Mammary epithelial cell (primary cell): ENCODE data around the gene PIWIL4.

Experiments used
- EZH2 ChIP-seq: IDR thresholded peaks from 2 replicates; pipeline ENCODE4 v1.6.1; 2012; ENCODE audit warnings: low read length, inconsistent platforms, borderline replicate concordance
- TF ChIP-seq, protein P1 (sequence below), 2 donors: IDR thresholded peaks in 1 of 2; conservative IDR thresholded peaks in 1 of 2; 2 replicates each; pipeline ENCODE4 v1.5.1; 2011 to 2012; ENCODE audit warnings: inconsistent platforms in 2 of 2, low read length in 2 of 2, mild to moderate bottlenecking in 2 of 2, control low read depth in 1 of 2, low read depth in 1 of 2; ENCODE audit not compliant: insufficient read depth in 1 of 2; ENCODE audit errors: extremely low read depth in 1 of 2

DNA sequence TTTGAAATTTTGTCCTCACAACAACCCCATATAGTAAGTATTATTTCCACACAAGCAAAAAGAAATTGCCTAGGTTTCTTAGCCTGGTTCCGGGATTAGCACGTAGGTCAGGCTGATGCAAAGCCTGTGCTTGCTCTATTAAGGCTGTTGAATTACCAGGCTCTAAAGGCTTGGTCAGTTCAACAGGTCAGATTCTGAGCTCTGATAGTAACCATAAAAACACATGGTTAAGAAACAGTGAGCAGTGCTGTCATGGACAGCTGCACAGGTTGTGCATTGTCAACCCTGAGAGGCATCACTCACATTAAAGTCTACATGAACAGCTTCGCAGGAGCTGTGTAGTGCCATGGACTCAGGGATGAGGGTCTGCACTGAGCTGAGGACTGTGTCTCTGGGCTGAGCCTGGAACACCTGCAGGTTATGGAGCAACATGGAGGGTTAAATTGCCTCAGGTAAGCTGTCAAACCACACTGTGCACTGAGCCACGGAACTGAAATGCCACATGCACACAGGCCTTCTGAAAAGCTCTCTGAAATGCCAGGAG lies 98.0 kb downstream of the PIWIL4 start:
- TF ChIP-seq, protein P1, sequence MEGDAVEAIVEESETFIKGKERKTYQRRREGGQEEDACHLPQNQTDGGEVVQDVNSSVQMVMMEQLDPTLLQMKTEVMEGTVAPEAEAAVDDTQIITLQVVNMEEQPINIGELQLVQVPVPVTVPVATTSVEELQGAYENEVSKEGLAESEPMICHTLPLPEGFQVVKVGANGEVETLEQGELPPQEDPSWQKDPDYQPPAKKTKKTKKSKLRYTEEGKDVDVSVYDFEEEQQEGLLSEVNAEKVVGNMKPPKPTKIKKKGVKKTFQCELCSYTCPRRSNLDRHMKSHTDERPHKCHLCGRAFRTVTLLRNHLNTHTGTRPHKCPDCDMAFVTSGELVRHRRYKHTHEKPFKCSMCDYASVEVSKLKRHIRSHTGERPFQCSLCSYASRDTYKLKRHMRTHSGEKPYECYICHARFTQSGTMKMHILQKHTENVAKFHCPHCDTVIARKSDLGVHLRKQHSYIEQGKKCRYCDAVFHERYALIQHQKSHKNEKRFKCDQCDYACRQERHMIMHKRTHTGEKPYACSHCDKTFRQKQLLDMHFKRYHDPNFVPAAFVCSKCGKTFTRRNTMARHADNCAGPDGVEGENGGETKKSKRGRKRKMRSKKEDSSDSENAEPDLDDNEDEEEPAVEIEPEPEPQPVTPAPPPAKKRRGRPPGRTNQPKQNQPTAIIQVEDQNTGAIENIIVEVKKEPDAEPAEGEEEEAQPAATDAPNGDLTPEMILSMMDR (conservative IDR thresholded peaks at IDR 0.05 in 1 of 2, IDR thresholded peaks at IDR 0.05 in 1 of 2; ENCODE audit: extremely low read depth in 1 of 2, insufficient read depth in 1 of 2, low read depth in 1 of 2, low read length in 2 of 2), result no peak
- no peak for TF ChIP-seq EZH2
